Hepatocyte (in vitro differentiated cells): Measurements from ENCODE around the gene OBP2A. TPM values are rescaled to one million over a fixed set of nuclear protein-coding genes. Genes with fewer than 3 reads are reported as not detected.

ENCODE experiments used
- DNase-seq: peaks from one replicate; pipeline ENCODE4 v3.0.0-alpha.2; 2016; ENCODE audit warnings: low spot score
- H2AFZ ChIP-seq: fragments of 200-600 bp; sonication (generic); 2 replicates; pipeline ENCODE4 v1.6.0; 2016; ENCODE audit warnings: antibody characterized with exemption, mild to moderate bottlenecking
- H3K27ac ChIP-seq: fragments of 200-600 bp; sonication (generic); 2 replicates; pipeline ENCODE4 v1.5.1; 2016; ENCODE audit warnings: mild to moderate bottlenecking
- H3K27me3 ChIP-seq: fragments of 200-600 bp; sonication (generic); 2 replicates; pipeline ENCODE4 v1.6.1; 2016
- H3K36me3 ChIP-seq: fragments of 200-600 bp; sonication (generic); replicated peaks from 2 replicates; pipeline ENCODE4 v1.5.1; 2016; ENCODE audit warnings: low read depth; ENCODE audit not compliant: insufficient read depth
- H3K4me1 ChIP-seq: fragments of 200-600 bp; sonication (generic); 2 replicates; pipeline ENCODE4 v1.5.1; 2016; ENCODE audit warnings: mild to moderate bottlenecking, moderate library complexity; ENCODE audit not compliant: insufficient read depth
- H3K4me2 ChIP-seq: fragments of 200-600 bp; sonication (generic); 2 replicates; pipeline ENCODE4 v1.6.0; 2016
- H3K4me3 ChIP-seq: fragments of 200-600 bp; sonication (generic); 2 replicates; pipeline ENCODE4 v1.5.1; 2016; ENCODE audit warnings: mild to moderate bottlenecking
- H3K79me2 ChIP-seq: fragments of 200-600 bp; sonication (generic); 2 replicates; pipeline ENCODE4 v1.6.0; 2017; ENCODE audit warnings: mild to moderate bottlenecking
- H3K9me2 ChIP-seq: fragments of 200-600 bp; sonication (generic); replicated peaks from 2 replicates; pipeline ENCODE4 v1.6.0; 2017; ENCODE audit warnings: mild to moderate bottlenecking; ENCODE audit not compliant: insufficient read depth
- H3K9me3 ChIP-seq: fragments of 200-600 bp; sonication (generic); 2 replicates; pipeline ENCODE4 v1.5.1; 2016; ENCODE audit warnings: low read depth, mild to moderate bottlenecking
- H4K20me1 ChIP-seq: fragments of 200-600 bp; sonication (generic); 2 replicates; pipeline ENCODE4 v1.6.0; 2016; ENCODE audit warnings: mild to moderate bottlenecking; ENCODE audit not compliant: insufficient read depth, poor library complexity, severe bottlenecking
- EZH2 ChIP-seq: fragments of 200-600 bp; sonication (generic); IDR thresholded peaks from 2 replicates; pipeline ENCODE4 v1.6.1; 2016; ENCODE audit warnings: antibody characterized with exemption, mild to moderate bottlenecking, borderline replicate concordance
- EZH2phosphoT487 ChIP-seq: fragments of 200-600 bp; sonication (generic); IDR thresholded peaks from one replicate; pipeline ENCODE4 v1.6.1; 2018; ENCODE audit warnings: antibody characterized with exemption, mild to moderate bottlenecking, low read depth, moderate library complexity; ENCODE audit not compliant: unreplicated experiment, severe bottlenecking
- WGBS: methylation state at CpG from one replicate; pipeline ENCODE4 v1.1.6; 2016; ENCODE audit warnings: low lambda C conversion rate; ENCODE audit errors: missing lambda C conversion rate; 5-methylcytosine and 5-hydroxymethylcytosine counted together
- polyA plus RNA-seq: library from polyadenylated mRNA; unstranded; fragments of >200 nt; fragmentation: Nextera tagmentation; extraction: Ambion mirVana; gene quantifications from 2 replicates; pipeline ENCODE4 v1.2.1, GENCODE V29; 2016
- total RNA-seq: library from RNA; depleted of rRNA; stranded (reverse); fragments of >200 nt; gene quantifications from 2 replicates; pipeline ENCODE4 v1.2.3, GENCODE V29; 2014
- TF ChIP-seq, protein P1 (sequence below): fragments of 200-600 bp; sonication (generic); IDR thresholded peaks from 2 replicates; pipeline ENCODE4 v1.5.1; 2016; ENCODE audit warnings: antibody characterized with exemption, mild to moderate bottlenecking; ENCODE audit not compliant: poor library complexity

OBP2A gene
- total and polyA plus RNA-seq, 2 experiments from 2014 or later = not detected

GRCh38 chr9:135575995-135576631, 30.2 kb downstream of the OBP2A start:
- Histone ChIP-seq H3K36me3 (no peaks in the 10 kb centered on the region), H3K4me3 (no peak overlapping the region), H3K4me2 (no peak overlapping the region), H3K79me2 (no peaks in the 10 kb centered on the region), H3K9me2 (no peaks in the 10 kb centered on the region), H3K9me3 (no peaks in the 10 kb centered on the region), H2AFZ (no peak overlapping the region), H4K20me1 (no peaks in the 10 kb centered on the region), H3K27ac (no peak overlapping the region), H3K4me1 (no peaks in the 10 kb centered on the region), H3K27me3 (no peaks in the 10 kb centered on the region)
- 93% methylated on average over 21 of the region's 22 CpGs for WGBS
- no peak for TF ChIP-seq EZH2
- TF ChIP-seq, protein P1, sequence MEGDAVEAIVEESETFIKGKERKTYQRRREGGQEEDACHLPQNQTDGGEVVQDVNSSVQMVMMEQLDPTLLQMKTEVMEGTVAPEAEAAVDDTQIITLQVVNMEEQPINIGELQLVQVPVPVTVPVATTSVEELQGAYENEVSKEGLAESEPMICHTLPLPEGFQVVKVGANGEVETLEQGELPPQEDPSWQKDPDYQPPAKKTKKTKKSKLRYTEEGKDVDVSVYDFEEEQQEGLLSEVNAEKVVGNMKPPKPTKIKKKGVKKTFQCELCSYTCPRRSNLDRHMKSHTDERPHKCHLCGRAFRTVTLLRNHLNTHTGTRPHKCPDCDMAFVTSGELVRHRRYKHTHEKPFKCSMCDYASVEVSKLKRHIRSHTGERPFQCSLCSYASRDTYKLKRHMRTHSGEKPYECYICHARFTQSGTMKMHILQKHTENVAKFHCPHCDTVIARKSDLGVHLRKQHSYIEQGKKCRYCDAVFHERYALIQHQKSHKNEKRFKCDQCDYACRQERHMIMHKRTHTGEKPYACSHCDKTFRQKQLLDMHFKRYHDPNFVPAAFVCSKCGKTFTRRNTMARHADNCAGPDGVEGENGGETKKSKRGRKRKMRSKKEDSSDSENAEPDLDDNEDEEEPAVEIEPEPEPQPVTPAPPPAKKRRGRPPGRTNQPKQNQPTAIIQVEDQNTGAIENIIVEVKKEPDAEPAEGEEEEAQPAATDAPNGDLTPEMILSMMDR = no peak
- TF ChIP-seq EZH2phosphoT487 = no peak
- DNase-seq = peak; percentile 3

DNA sequence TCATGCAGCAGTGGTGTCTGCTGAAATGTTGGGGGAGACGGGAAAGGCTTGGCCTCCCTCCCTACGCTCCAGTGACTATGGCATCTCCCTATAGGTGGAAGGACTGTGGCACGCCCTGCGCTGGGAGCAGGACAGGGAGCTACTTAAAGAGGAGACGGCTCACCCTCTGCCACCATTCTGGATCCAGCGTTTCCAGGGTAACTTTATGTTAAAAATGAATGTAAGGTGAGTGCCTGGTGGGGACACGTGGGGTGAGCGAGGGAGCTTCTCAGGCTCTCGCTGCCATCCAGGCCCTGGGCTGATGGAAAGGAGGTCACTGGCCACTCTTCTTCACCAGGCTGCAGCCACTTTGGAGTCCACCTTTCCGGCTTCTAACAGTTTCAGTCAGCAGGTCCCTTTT, 31.3 kb downstream of the OBP2A start:
- Histone ChIP-seq H3K27ac (no peak overlapping the region), H2AFZ (no peak overlapping the region), H3K9me2 (no peaks in the 10 kb centered on the region), H4K20me1 (no peaks in the 10 kb centered on the region), H3K9me3 (no peaks in the 10 kb centered on the region), H3K4me3 (no peak overlapping the region), H3K4me1 (no peaks in the 10 kb centered on the region), H3K27me3 (no peaks in the 10 kb centered on the region), H3K36me3 (no peaks in the 10 kb centered on the region), H3K4me2 (no peak overlapping the region), H3K79me2 (no peaks in the 10 kb centered on the region)
- DNase-seq = no peak
- no peak for TF ChIP-seq EZH2
- TF ChIP-seq, protein P1 = no peak
- no peak for TF ChIP-seq EZH2phosphoT487
- WGBS = 86% methylated on average over 10 of the region's 10 CpGs

GRCh38 chr9:135579356-135579755, 33.4 kb downstream of the OBP2A start:
- 57% methylated on average over 2 of the region's 2 CpGs for WGBS
- TF ChIP-seq EZH2phosphoT487 (no peak), EZH2 (no peak)
- TF ChIP-seq, protein P1 = no peak
- H3K36me3 ChIP-seq = no peaks in the 10 kb centered on the region
- H3K9me3 ChIP-seq = no peaks in the 10 kb centered on the region
- H3K4me1 ChIP-seq = no peaks in the 10 kb centered on the region
- no peaks in the 10 kb centered on the region for H3K9me2 ChIP-seq
- no peak for DNase-seq
- H3K4me3 ChIP-seq = no peak overlapping the region
- no peak overlapping the region for H3K4me2 ChIP-seq
- H4K20me1 ChIP-seq = no peaks in the 10 kb centered on the region
- H2AFZ ChIP-seq = no peak overlapping the region
- H3K27ac ChIP-seq = no peak overlapping the region
- no peaks in the 10 kb centered on the region for H3K79me2 ChIP-seq
- no peaks in the 10 kb centered on the region for H3K27me3 ChIP-seq
